SU-DHL-6 (cell line): ENCODE results near the gene STPG4.

Experiments used
- H2AFZ ChIP-seq: fragments of 200-600 bp; sonication (generic); 2 replicates; pipeline ENCODE4 v1.6.1; 2014; ENCODE audit warnings: low read depth, mild to moderate bottlenecking, moderate library complexity, mixed read lengths, antibody characterized with exemption, low read length; ENCODE audit not compliant: severe bottlenecking
- H3F3A ChIP-seq: fragments of 200-600 bp; shearing (Covaris generic); 2 replicates; pipeline ENCODE4 v1.6.0; 2016; ENCODE audit warnings: antibody characterized with exemption, mild to moderate bottlenecking; ENCODE audit not compliant: insufficient read depth
- H3K27ac ChIP-seq: fragments of 200-600 bp; sonication (generic); 2 replicates; pipeline ENCODE4 v1.5.1; 2016; ENCODE audit warnings: low read depth, mild to moderate bottlenecking, low read length, moderate library complexity, mixed read lengths
- H3K27me3 ChIP-seq: fragments of 200-600 bp; sonication (generic), shearing (Covaris generic); 2 replicates; pipeline ENCODE4 v1.6.0; 2014; ENCODE audit warnings: mild to moderate bottlenecking, low read length
- H3K36me3 ChIP-seq: fragments of 200-600 bp; sonication (generic); 2 replicates; pipeline ENCODE4 v1.6.1; 2014; ENCODE audit warnings: mild to moderate bottlenecking, low read length, mixed read lengths
- H3K4me2 ChIP-seq: fragments of 300-600, 200-600 bp; shearing (Covaris generic), sonication (generic); 2 replicates; pipeline ENCODE4 v1.6.0; 2014; ENCODE audit warnings: low read length, low read depth, mild to moderate bottlenecking; ENCODE audit not compliant: poor library complexity, severe bottlenecking
- H3K4me3 ChIP-seq: fragments of 200-600 bp; sonication (generic); 2 replicates; pipeline ENCODE4 v1.5.1; 2014; ENCODE audit warnings: antibody characterized with exemption, low read length, mild to moderate bottlenecking, mixed read lengths; ENCODE audit not compliant: insufficient read depth, poor library complexity, severe bottlenecking
- H3K79me2 ChIP-seq: fragments of 200-600 bp; sonication (generic); 2 replicates; pipeline ENCODE4 v1.6.1; 2014; ENCODE audit warnings: mild to moderate bottlenecking, low read length, moderate library complexity; ENCODE audit not compliant: insufficient read depth
- H3K9ac ChIP-seq: fragments of 200-600 bp; sonication (generic); 2 replicates; pipeline ENCODE4 v1.7.0; 2014; ENCODE audit warnings: mild to moderate bottlenecking, low read length
- H3K9me2 ChIP-seq: fragments of 200-600 bp; sonication (generic); replicated peaks from 2 replicates; pipeline ENCODE4 v1.6.1; 2014; ENCODE audit warnings: low read length; ENCODE audit not compliant: insufficient read depth
- H3K9me3 ChIP-seq: fragments of 200-600 bp; sonication (generic); 2 replicates; pipeline ENCODE4 v1.6.1; 2014; ENCODE audit warnings: low read length, mixed read lengths; ENCODE audit not compliant: insufficient read depth
- H4K20me1 ChIP-seq: fragments of 200-600 bp; sonication (generic); 2 replicates; pipeline ENCODE4 v1.6.1; 2014; ENCODE audit warnings: low read depth, mild to moderate bottlenecking, antibody characterized with exemption, low read length, moderate library complexity, mixed read lengths
- EZH2phosphoT487 ChIP-seq: fragments of 200-600 bp; sonication (generic), shearing (Covaris generic); conservative IDR thresholded peaks from 2 replicates; pipeline ENCODE4 v1.6.1; 2018; ENCODE audit warnings: mild to moderate bottlenecking, antibody characterized with exemption, low read length, moderate library complexity, mixed read lengths
- TF ChIP-seq, protein P1 (sequence below): fragments of 200-600 bp; sonication (generic); IDR thresholded peaks from one replicate; pipeline ENCODE4 v1.5.1; 2017; ENCODE audit warnings: antibody characterized with exemption, mild to moderate bottlenecking, low read length, moderate library complexity; ENCODE audit not compliant: insufficient read depth, poor library complexity, severe bottlenecking

Gene STPG4

DNA sequence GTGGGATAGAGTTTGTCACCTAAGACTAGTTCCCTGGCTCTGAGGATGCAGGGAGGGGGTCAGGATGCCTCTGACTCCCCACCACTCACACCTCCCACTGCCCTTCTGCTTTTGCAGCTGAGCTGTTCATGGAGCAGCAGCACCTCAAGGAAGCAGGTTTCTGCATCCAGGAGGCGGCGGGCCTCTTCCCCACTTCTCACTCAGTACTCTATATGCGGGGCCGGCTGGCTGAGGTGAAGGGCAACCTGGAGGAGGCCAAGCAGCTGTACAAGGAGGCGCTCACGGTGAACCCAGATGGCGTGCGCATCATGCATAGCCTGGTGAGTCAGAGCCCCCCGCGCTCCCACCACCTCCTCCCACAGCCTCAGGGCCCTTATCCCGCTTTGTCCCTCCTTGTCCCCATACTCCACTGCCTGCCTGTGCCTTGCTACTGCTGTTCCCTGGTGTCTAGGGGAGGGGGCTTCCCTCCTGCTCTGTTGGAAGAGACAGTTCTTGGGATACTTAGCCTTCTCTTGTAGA is 94.4 kb downstream of the STPG4 start:
- no peaks in the 10 kb centered on the region for H3K9me3 ChIP-seq
- H3F3A ChIP-seq: no peaks in the 10 kb centered on the region
- no peak overlapping the region for H3K4me3 ChIP-seq
- no peaks in the 10 kb centered on the region for H3K9me2 ChIP-seq
- no peaks in the 10 kb centered on the region for H3K36me3 ChIP-seq
- H3K9ac ChIP-seq: no peak overlapping the region
- H3K4me2 ChIP-seq: no peak overlapping the region
- no peak overlapping the region for H3K27ac ChIP-seq
- TF ChIP-seq, protein P1, sequence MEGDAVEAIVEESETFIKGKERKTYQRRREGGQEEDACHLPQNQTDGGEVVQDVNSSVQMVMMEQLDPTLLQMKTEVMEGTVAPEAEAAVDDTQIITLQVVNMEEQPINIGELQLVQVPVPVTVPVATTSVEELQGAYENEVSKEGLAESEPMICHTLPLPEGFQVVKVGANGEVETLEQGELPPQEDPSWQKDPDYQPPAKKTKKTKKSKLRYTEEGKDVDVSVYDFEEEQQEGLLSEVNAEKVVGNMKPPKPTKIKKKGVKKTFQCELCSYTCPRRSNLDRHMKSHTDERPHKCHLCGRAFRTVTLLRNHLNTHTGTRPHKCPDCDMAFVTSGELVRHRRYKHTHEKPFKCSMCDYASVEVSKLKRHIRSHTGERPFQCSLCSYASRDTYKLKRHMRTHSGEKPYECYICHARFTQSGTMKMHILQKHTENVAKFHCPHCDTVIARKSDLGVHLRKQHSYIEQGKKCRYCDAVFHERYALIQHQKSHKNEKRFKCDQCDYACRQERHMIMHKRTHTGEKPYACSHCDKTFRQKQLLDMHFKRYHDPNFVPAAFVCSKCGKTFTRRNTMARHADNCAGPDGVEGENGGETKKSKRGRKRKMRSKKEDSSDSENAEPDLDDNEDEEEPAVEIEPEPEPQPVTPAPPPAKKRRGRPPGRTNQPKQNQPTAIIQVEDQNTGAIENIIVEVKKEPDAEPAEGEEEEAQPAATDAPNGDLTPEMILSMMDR: no peak
- no peak for TF ChIP-seq EZH2phosphoT487
- no peak overlapping the region for H2AFZ ChIP-seq
- no peaks in the 10 kb centered on the region for H3K27me3 ChIP-seq
- H3K79me2 ChIP-seq: no peaks in the 10 kb centered on the region
- no peaks in the 10 kb centered on the region for H4K20me1 ChIP-seq

DNA sequence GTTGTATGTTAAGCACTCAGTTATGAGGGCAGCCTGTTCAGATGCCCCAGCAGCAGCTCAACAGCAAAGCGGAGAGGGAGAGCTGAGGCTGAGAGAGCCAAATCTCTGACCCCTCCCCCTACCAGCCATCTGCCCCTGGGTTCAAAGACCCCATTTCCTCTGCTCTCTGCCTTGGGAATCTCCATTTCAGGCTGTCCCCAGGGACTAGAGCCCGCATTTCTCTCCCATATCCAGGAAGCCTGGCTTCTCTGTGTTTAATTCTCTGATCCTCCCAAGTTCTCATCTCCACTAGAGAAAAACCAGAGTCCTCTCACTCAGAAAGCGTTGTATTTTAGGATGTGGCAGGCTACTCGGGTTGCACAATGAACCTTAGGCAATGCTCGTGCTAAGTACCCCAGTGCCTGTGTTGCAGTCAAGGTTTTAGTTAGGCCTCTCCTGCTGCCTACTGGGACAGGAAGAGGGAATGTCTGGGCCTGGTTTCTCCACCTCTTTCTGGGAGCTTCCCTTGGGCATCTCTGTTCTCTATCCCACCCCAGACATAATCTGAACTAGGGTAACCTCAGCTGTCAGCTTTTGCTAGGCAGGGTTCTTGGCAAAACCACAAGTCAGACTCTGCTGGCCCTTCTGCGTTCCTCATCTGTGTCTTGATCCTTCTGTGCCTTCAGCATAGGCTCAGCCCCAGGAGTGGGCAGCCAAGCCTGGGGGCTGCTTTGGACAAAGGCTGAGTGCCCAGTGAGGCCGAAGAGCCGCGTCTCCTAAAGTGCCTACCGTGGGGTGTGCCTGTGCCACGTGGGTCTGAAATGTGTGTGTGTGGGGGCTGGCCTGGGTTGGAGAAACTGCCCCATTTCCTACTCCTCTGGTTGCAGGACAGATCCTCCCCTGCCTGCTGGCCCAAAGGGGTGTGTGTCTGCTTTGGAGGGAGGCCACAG is 96.8 kb downstream of the STPG4 start:
- H3K9me2 ChIP-seq: no peaks in the 10 kb centered on the region
- no peak overlapping the region for H3K9ac ChIP-seq
- no peaks in the 10 kb centered on the region for H3K27me3 ChIP-seq
- no peak overlapping the region for H3K4me2 ChIP-seq
- H2AFZ ChIP-seq: no peak overlapping the region
- no peaks in the 10 kb centered on the region for H3K9me3 ChIP-seq
- no peak overlapping the region for H3K4me3 ChIP-seq
- TF ChIP-seq, protein P1: no peak
- TF ChIP-seq EZH2phosphoT487: no peak
- H3K36me3 ChIP-seq: no peaks in the 10 kb centered on the region
- H3F3A ChIP-seq: no peaks in the 10 kb centered on the region
- no peaks in the 10 kb centered on the region for H4K20me1 ChIP-seq
- no peaks in the 10 kb centered on the region for H3K79me2 ChIP-seq
- no peak overlapping the region for H3K27ac ChIP-seq

DNA sequence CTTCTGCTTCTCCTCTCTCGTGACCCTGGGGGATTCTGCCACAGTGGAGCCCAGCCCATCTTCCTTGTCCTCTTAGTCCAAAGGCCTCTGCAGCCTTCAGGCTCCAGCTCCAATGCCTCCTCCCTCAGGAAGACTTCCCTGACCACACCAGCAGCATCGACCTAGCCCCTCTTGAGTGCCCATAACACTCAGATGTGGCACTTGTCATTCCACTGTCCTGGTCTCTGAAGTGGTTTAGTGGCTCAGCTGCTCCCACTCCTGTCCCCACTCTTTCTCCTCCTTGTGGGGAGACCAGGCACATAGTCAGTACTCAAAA is 97.5 kb downstream of the STPG4 start:
- Histone ChIP-seq H3K4me3 (no peak overlapping the region), H4K20me1 (no peaks in the 10 kb centered on the region), H2AFZ (no peak overlapping the region), H3K79me2 (no peaks in the 10 kb centered on the region), H3F3A (no peaks in the 10 kb centered on the region), H3K4me2 (no peak overlapping the region), H3K27ac (no peak overlapping the region), H3K9me3 (no peaks in the 10 kb centered on the region), H3K27me3 (no peaks in the 10 kb centered on the region), H3K9ac (no peak overlapping the region), H3K36me3 (no peaks in the 10 kb centered on the region), H3K9me2 (no peaks in the 10 kb centered on the region)
- TF ChIP-seq, protein P1: no peak
- TF ChIP-seq EZH2phosphoT487: no peak
